ENCODE data around the gene CCN5.
"Not testable (repeated sequence)": the region's sequence is repeated elsewhere in the genome, so short reads cannot be mapped to it uniquely, and the experiment has no call there.

Gene CCN5

DNA sequence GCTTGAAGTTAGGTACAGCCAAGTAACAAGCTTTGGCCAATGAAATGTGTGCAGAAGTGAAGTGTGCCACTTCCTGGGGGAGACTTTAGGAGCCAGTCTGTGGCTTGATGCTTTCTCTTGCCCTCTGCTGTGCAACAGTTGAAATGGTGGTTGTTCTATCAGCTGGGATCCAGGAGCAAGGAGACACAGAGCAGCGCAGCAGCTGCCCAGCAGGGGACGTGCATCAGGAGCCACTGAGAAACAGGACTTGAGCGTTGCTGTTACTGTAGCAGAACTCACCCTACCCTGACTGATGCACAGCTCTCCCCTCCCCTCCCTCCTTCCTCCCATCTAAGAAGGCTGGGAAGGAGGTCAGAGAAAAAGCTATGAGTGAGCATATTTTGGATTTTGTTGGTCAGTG, 18.9 kb upstream of the CCN5 start:
- peaks cover 0 to 2% of the 10 kb centered on the region in 2 donors for H3K9me3 ChIP-seq (ENCODE audit: control insufficient read depth in 1 of 2, low read length in 2 of 2)
- no peak overlapping the region for H3K4me3 ChIP-seq (ENCODE audit: low read depth in 1 of 2, low read length in 2 of 2)
- no peaks in the 10 kb centered on the region for H3K36me3 ChIP-seq (ENCODE audit: control insufficient read depth in 1 of 2, insufficient read depth in 2 of 2, low read length in 2 of 2)
- peaks cover 0 to 16% of the 10 kb centered on the region in 2 donors for H3K4me1 ChIP-seq (ENCODE audit: control insufficient read depth in 1 of 2, insufficient read depth in 2 of 2, low read length in 2 of 2)
- H3K27me3 ChIP-seq (ENCODE audit: low read depth, low read length), result no peaks in the 10 kb centered on the region
- H3K27ac ChIP-seq (ENCODE audit: low read length), result no peak overlapping the region

DNA sequence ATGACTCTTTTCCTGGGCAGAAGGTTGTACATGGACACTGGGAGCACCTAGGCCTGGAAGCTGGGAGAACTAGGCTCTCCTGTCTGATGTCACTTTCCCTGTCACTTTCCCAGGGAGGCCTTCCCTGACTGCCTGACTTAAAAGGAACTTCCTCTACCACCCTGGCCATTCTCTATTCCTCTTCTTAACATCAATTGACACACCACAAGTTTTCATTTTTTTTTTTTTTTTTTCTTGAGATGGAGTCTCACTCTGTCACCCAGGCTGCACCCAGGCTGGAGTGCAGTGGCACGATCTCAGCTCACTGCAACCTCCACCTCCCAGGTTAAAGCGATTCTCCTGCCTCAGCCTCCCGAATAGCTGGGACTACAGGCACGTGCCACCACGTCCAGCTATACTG, 18.1 kb upstream of the CCN5 start:
- H3K27me3 ChIP-seq (ENCODE audit: low read depth, low read length); H3K9me3 ChIP-seq (ENCODE audit: control insufficient read depth in 1 of 2, low read length in 2 of 2); H3K4me3 ChIP-seq (ENCODE audit: low read depth in 1 of 2, low read length in 2 of 2); H3K27ac ChIP-seq (ENCODE audit: low read length); H3K36me3 ChIP-seq (ENCODE audit: control insufficient read depth in 1 of 2, insufficient read depth in 2 of 2, low read length in 2 of 2): not testable (repeated sequence)
- peaks cover 6 to 16% of the 10 kb centered on the region in 2 donors for H3K4me1 ChIP-seq (ENCODE audit: control insufficient read depth in 1 of 2, insufficient read depth in 2 of 2, low read length in 2 of 2)

DNA sequence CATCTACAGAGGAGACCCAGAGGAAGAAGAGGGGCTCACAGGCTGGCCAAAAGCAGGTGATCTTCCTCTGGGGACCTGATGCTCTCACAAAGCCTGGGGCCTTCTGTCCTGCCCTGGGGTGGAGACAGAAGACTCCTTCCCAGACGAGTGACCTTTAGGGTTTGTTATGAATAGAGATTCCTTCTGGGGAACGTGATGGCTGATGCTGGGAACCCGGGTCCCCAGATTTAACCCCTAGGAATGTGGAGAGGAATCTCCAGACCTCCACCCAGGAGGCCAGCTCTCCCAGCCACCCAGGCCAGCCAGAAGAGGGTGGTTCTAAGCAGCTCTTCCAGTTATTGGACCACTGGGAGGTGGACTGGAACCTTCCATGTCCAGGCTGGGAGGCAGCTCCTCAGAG, 16.8 kb upstream of the CCN5 start:
- H3K4me1 ChIP-seq (ENCODE audit: control insufficient read depth in 1 of 2, insufficient read depth in 2 of 2, low read length in 2 of 2), result peaks cover 14 to 18% of the 10 kb centered on the region in 2 donors
- no peak overlapping the region for H3K4me3 ChIP-seq (ENCODE audit: low read depth in 1 of 2, low read length in 2 of 2)
- no peaks in the 10 kb centered on the region for H3K9me3 ChIP-seq (ENCODE audit: control insufficient read depth in 1 of 2, low read length in 2 of 2)
- no peaks in the 10 kb centered on the region for H3K27me3 ChIP-seq (ENCODE audit: low read depth, low read length)
- no peak overlapping the region for H3K27ac ChIP-seq (ENCODE audit: low read length)
- no peaks in the 10 kb centered on the region for H3K36me3 ChIP-seq (ENCODE audit: control insufficient read depth in 1 of 2, insufficient read depth in 2 of 2, low read length in 2 of 2)

DNA sequence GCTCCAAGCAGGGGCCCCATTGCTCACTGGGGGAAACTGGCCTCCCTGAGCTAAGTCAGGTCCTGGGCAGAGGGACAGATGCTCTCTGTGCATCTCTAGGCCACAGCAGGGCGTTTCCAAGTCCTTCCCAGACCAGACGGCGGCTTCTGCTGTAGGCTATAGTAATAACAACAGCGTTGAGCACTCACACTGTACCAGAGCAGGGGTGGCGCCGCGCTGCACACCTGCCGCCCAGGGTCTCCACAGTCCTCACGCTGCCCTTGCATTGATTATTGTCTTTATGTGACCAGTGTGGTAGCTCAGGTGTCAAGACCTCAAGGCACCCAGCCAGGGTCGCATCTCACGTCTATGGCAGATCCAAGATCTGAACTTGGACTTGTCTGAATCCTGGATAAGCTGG, 14.9 kb upstream of the CCN5 start:
- no peak overlapping the region for H3K27ac ChIP-seq (ENCODE audit: low read length)
- no peaks in the 10 kb centered on the region for H3K9me3 ChIP-seq (ENCODE audit: control insufficient read depth in 1 of 2, low read length in 2 of 2)
- no peaks in the 10 kb centered on the region for H3K27me3 ChIP-seq (ENCODE audit: low read depth, low read length)
- no peaks in the 10 kb centered on the region for H3K36me3 ChIP-seq (ENCODE audit: control insufficient read depth in 1 of 2, insufficient read depth in 2 of 2, low read length in 2 of 2)
- H3K4me3 ChIP-seq (ENCODE audit: low read depth in 1 of 2, low read length in 2 of 2), result no peak overlapping the region
- H3K4me1 ChIP-seq (ENCODE audit: control insufficient read depth in 1 of 2, insufficient read depth in 2 of 2, low read length in 2 of 2), result peaks cover 14 to 17% of the 10 kb centered on the region in 2 donors

DNA sequence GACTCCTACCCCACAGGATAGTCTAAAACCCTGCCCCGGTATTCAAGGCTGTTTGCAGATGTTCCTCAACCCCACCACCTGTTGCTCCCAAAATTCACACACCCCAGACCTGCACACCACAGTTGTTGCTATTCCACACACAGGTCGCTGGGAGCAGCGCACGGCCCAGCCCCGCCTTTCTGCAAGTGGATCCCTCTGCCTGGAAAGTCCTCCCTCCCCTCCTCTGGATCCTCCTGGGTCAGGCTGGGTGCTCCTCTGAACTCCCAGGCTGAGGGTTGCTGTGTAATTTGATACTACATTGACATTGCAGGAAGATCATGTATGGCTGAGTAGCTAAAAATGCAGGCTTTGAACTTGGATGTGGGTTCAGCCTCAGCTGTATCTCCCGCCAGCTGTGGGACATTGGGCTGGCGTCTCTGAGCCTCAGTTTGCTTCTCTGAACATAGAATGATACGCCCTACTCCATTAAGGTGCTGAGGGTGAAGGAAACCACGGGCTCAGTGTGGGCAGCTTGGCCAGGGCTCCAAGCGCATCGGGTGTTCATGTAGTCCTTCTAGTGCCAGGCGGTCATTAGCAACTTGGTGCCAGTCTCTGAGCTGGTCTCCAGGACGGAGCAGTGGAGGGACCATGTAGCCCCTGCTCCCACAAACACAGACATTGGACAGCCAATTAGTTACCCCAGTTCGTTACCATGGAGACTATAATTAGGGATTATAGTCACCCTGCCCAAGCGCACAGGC, 13.9 kb upstream of the CCN5 start:
- Histone ChIP-seq H3K9me3 (ENCODE audit: control insufficient read depth in 1 of 2, low read length in 2 of 2) (no peaks in the 10 kb centered on the region), H3K27ac (ENCODE audit: low read length) (no peak overlapping the region), H3K27me3 (ENCODE audit: low read depth, low read length) (no peaks in the 10 kb centered on the region), H3K36me3 (ENCODE audit: control insufficient read depth in 1 of 2, insufficient read depth in 2 of 2, low read length in 2 of 2) (no peaks in the 10 kb centered on the region), H3K4me1 (ENCODE audit: control insufficient read depth in 1 of 2, insufficient read depth in 2 of 2, low read length in 2 of 2) (peaks cover 14 to 15% of the 10 kb centered on the region in 2 donors), H3K4me3 (ENCODE audit: low read depth in 1 of 2, low read length in 2 of 2) (no peak overlapping the region)

DNA sequence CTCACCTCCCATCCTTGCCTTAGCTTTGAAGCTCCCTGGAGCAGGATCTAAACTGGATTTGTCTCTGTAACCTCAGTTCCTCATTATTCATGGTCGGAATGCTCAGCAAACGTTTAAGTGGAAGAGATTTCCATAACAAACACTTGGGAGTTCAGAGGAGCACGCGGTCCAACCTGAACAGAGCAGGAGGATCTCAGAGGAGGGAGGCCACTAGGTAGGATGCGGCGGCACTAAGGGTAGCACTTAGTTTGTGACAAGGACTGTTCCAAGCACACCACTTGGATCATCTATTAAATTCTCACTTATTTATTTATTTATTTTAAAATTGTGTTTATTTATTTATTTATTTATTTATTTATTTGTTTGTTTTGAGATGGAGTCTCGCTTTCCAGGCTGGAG, 13.3 kb upstream of the CCN5 start:
- Histone ChIP-seq H3K4me1 (ENCODE audit: control insufficient read depth in 1 of 2, insufficient read depth in 2 of 2, low read length in 2 of 2) (peaks cover 14 to 15% of the 10 kb centered on the region in 2 donors), H3K4me3 (ENCODE audit: low read depth in 1 of 2, low read length in 2 of 2) (no peak overlapping the region), H3K27me3 (ENCODE audit: low read depth, low read length) (no peaks in the 10 kb centered on the region), H3K27ac (ENCODE audit: low read length) (no peak overlapping the region), H3K36me3 (ENCODE audit: control insufficient read depth in 1 of 2, insufficient read depth in 2 of 2, low read length in 2 of 2) (no peaks in the 10 kb centered on the region), H3K9me3 (ENCODE audit: control insufficient read depth in 1 of 2, low read length in 2 of 2) (no peaks in the 10 kb centered on the region)

DNA sequence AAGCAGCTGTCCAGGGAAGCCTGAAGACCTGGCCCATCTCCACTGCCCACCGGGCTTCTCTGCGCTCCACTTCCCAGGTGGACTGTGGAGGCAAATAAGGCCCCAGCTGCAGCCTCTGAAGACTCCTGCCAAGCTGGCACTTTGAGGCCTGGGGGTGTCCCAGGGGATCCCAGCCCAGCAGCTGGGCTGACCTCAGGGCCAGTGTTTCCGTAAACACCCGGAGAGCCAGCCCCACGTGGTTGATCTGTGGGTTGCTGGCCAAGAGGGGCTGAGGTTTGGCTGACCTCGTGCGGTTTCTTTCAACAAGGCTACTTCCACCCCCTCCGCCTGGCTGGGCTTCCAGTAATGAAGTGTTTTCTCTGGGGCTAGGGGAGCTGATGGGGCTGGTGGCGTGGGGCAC, 12.4 kb upstream of the CCN5 start:
- H3K4me3 ChIP-seq (ENCODE audit: low read depth in 1 of 2, low read length in 2 of 2), result no peak overlapping the region
- H3K27ac ChIP-seq (ENCODE audit: low read length), result no peak overlapping the region
- no peaks in the 10 kb centered on the region for H3K9me3 ChIP-seq (ENCODE audit: control insufficient read depth in 1 of 2, low read length in 2 of 2)
- peaks cover 14 to 15% of the 10 kb centered on the region in 2 donors for H3K4me1 ChIP-seq (ENCODE audit: control insufficient read depth in 1 of 2, insufficient read depth in 2 of 2, low read length in 2 of 2)
- H3K36me3 ChIP-seq (ENCODE audit: control insufficient read depth in 1 of 2, insufficient read depth in 2 of 2, low read length in 2 of 2), result no peaks in the 10 kb centered on the region
- H3K27me3 ChIP-seq (ENCODE audit: low read depth, low read length), result no peaks in the 10 kb centered on the region

DNA sequence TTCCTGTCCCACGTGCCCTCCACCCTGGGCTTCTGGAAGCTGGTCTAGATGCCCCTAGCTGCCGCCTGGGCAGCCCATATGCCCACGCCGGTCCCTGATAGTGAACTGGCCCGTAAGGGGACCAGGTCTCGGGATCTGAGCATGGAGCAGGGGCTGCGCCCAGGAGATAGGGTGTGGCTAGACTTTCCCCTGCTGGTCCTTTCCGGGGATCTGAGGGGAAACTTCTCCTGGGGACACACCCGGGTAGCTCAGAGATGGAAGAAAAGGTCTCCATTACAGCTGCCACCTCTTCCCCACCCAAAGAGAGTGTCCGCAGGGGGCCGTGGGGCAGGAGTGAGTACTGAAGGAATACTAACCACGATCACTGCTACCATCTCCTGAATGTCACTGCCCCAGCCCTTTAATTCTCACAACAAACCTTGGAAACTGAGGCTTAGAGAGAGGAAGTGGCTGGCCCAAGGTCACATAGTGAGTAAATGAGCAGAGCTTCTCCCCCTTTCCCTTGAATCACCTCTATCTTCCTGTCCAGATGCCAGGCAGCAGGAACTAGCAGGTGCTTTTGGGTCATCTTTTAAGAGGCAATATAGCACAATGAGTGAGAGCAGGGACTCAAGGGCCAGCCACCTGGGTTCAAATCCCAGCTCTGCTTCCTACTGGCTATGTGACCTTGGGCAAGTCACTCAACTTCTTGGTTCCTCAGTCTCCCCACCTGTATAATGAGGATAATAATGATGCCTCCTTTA, 11.8 kb upstream of the CCN5 start:
- Histone ChIP-seq H3K36me3 (ENCODE audit: control insufficient read depth in 1 of 2, insufficient read depth in 2 of 2, low read length in 2 of 2) (no peaks in the 10 kb centered on the region), H3K27me3 (ENCODE audit: low read depth, low read length) (no peaks in the 10 kb centered on the region), H3K27ac (ENCODE audit: low read length) (no peak overlapping the region), H3K9me3 (ENCODE audit: control insufficient read depth in 1 of 2, low read length in 2 of 2) (no peaks in the 10 kb centered on the region), H3K4me3 (ENCODE audit: low read depth in 1 of 2, low read length in 2 of 2) (no peak overlapping the region), H3K4me1 (ENCODE audit: control insufficient read depth in 1 of 2, insufficient read depth in 2 of 2, low read length in 2 of 2) (peaks cover 14 to 15% of the 10 kb centered on the region in 2 donors)

DNA sequence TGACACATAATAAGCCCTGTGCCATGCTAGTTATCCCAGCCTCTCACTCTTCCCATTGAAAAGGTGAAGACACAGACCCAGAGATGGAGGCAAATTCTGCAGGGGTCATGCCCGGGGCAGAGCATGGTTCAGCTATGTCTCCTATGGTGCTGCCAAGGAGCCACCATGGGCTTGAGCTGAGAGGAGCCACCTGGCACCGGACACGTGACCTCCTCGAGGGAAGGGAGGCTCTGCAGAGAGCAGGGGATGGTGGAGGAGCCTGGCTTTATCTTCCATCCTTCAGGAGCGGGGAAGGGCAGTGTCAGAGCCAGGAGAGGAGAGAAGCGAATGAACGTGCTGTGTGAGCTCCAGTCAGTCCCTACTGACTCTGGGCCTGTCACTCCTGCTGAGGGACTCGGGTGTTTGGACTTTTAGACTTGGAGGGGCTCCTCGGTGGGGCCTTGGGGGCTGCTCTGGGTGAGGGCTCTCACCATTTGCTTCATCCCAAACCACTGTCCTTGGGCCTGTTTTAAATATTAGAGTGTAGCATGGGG, 11.1 kb upstream of the CCN5 start:
- Histone ChIP-seq H3K4me3 (ENCODE audit: low read depth in 1 of 2, low read length in 2 of 2) (no peak overlapping the region), H3K27ac (ENCODE audit: low read length) (no peak overlapping the region), H3K27me3 (ENCODE audit: low read depth, low read length) (no peaks in the 10 kb centered on the region), H3K36me3 (ENCODE audit: control insufficient read depth in 1 of 2, insufficient read depth in 2 of 2, low read length in 2 of 2) (no peaks in the 10 kb centered on the region), H3K9me3 (ENCODE audit: control insufficient read depth in 1 of 2, low read length in 2 of 2) (no peaks in the 10 kb centered on the region), H3K4me1 (ENCODE audit: control insufficient read depth in 1 of 2, insufficient read depth in 2 of 2, low read length in 2 of 2) (peaks cover 14 to 15% of the 10 kb centered on the region in 2 donors)

DNA sequence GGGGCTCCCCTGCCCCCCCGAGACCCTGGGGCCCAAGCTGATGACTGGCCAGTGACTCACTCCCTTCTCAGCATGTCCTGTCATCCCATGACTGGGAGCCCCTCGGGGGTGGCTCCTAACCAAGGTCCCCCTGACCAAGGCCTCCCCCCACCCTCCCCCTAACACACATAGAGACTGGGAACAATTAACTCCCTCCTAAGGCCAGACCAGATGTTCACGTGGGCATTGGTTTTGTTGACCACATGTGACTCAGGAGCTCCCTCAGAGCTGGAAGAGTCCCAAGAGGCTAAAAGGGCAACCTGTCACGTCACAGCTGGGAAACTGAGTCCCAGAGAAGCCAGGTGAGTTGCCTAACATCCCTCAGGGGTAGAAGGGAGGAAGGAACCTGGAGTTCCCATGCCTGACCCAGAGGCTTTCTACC, 10.6 kb upstream of the CCN5 start:
- H3K27ac ChIP-seq (ENCODE audit: low read length), result no peak overlapping the region
- no peaks in the 10 kb centered on the region for H3K27me3 ChIP-seq (ENCODE audit: low read depth, low read length)
- H3K9me3 ChIP-seq (ENCODE audit: control insufficient read depth in 1 of 2, low read length in 2 of 2), result no peaks in the 10 kb centered on the region
- no peaks in the 10 kb centered on the region for H3K36me3 ChIP-seq (ENCODE audit: control insufficient read depth in 1 of 2, insufficient read depth in 2 of 2, low read length in 2 of 2)
- H3K4me3 ChIP-seq (ENCODE audit: low read depth in 1 of 2, low read length in 2 of 2), result no peak overlapping the region
- H3K4me1 ChIP-seq (ENCODE audit: control insufficient read depth in 1 of 2, insufficient read depth in 2 of 2, low read length in 2 of 2), result peaks cover 14 to 15% of the 10 kb centered on the region in 2 donors

DNA sequence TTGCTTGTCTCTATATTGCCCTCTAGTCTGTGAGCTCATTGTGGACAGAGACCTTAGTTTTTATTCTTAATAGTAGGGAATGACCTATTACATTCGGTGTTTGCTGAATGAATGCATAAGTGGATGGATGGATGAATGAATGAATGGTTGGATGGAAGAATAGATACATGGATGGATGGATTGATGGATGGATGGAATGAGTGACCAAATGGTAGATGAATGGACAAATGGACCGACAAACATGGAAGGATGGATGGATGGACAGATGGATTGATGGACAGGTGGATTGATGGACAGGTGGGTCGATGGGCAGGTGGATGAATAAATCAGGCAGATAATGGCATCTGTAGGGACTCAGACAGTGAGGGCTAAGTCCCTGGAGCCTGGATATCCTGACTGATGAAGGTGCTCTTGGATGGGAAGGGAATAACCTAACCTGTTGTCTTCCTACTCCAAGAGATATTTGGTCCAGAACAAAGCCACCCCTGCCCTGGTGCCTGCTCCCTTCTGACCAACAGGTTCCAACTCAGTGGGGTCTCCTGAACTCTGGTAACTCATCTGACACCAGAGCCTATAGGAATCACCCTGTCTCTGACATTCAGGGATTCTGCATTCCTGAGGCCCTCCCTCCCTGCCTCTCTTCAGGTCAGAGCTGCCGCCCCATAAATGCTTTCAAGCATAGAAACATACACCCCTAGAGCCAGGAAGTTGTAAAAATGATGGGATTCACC, 9.6 kb upstream of the CCN5 start:
- no peaks in the 10 kb centered on the region for H3K27me3 ChIP-seq (ENCODE audit: low read depth, low read length)
- no peaks in the 10 kb centered on the region for H3K36me3 ChIP-seq (ENCODE audit: control insufficient read depth in 1 of 2, insufficient read depth in 2 of 2, low read length in 2 of 2)
- H3K4me3 ChIP-seq (ENCODE audit: low read depth in 1 of 2, low read length in 2 of 2), result no peak overlapping the region
- H3K4me1 ChIP-seq (ENCODE audit: control insufficient read depth in 1 of 2, insufficient read depth in 2 of 2, low read length in 2 of 2), result peaks cover 14 to 15% of the 10 kb centered on the region in 2 donors
- no peaks in the 10 kb centered on the region for H3K9me3 ChIP-seq (ENCODE audit: control insufficient read depth in 1 of 2, low read length in 2 of 2)
- no peak overlapping the region for H3K27ac ChIP-seq (ENCODE audit: low read length)

Measured in muscle layer of duodenum (tissue), 2 donors.